Neural cell (in vitro differentiated cells): ENCODE data around the gene MAP3K5.
"Not testable (repeated sequence)": the region's sequence is repeated elsewhere in the genome, so short reads cannot be mapped to it uniquely, and the experiment has no call there.

Experiments used
- EP300 ChIP-seq: fragments of 450-650 bp; conservative IDR thresholded peaks from 2 replicates; pipeline ENCODE4 v1.6.1; 2014; ENCODE audit warnings: antibody characterized with exemption, mild to moderate bottlenecking, moderate library complexity; ENCODE audit not compliant: poor library complexity, severe bottlenecking
- POLR2AphosphoS5 ChIP-seq: IDR thresholded peaks from 2 replicates; pipeline ENCODE4 v1.6.1; 2012
- RAD21 ChIP-seq: fragments of 450-650 bp; conservative IDR thresholded peaks from 2 replicates; pipeline ENCODE4 v1.6.1; 2014; ENCODE audit warnings: antibody characterized with exemption, mild to moderate bottlenecking, moderate library complexity
- TF ChIP-seq, protein P1 (sequence below): fragments of 450-650 bp; IDR thresholded peaks from 2 replicates; pipeline ENCODE4 v1.5.1; 2014; ENCODE audit warnings: antibody characterized with exemption, mild to moderate bottlenecking, moderate library complexity; ENCODE audit not compliant: poor library complexity, severe bottlenecking

DNA sequence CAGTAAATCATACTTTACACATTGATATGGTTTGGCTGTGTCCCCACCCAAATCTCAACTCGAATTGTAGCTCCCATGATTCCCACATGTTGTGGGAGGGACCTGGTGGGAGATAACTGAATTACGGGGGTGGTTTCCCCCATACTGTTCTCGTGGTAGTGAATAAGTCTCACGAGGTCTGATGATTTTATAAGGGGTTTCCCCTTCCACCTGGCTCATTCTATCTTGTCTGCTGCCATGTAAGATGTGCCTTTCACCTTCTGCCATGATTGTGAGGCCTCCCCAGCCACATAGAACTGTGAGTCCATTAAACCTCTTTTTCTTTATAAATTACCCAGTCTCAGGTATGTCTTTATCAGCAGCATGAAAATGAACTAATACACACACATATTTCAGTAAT is 79.6 kb downstream of the MAP3K5 start:
- TF ChIP-seq RAD21, POLR2AphosphoS5, EP300: not testable (repeated sequence)
- TF ChIP-seq, protein P1, sequence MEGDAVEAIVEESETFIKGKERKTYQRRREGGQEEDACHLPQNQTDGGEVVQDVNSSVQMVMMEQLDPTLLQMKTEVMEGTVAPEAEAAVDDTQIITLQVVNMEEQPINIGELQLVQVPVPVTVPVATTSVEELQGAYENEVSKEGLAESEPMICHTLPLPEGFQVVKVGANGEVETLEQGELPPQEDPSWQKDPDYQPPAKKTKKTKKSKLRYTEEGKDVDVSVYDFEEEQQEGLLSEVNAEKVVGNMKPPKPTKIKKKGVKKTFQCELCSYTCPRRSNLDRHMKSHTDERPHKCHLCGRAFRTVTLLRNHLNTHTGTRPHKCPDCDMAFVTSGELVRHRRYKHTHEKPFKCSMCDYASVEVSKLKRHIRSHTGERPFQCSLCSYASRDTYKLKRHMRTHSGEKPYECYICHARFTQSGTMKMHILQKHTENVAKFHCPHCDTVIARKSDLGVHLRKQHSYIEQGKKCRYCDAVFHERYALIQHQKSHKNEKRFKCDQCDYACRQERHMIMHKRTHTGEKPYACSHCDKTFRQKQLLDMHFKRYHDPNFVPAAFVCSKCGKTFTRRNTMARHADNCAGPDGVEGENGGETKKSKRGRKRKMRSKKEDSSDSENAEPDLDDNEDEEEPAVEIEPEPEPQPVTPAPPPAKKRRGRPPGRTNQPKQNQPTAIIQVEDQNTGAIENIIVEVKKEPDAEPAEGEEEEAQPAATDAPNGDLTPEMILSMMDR, result not testable (repeated sequence)
